HepG2 (cell line): ENCODE data around the gene TALDO1.

Source experiments
- POLR2AphosphoS5 ChIP-seq: IDR thresholded peaks from 2 replicates; pipeline ENCODE4 v1.6.1; 2012; ENCODE audit warnings: low read depth, low read length
- SMAD3 ChIP-seq: sonication (generic); formaldehyde crosslinking; IDR thresholded peaks from 2 replicates; pipeline ENCODE4 v1.4.0; 2020; ENCODE audit warnings: missing genetic modification reagents

DNA sequence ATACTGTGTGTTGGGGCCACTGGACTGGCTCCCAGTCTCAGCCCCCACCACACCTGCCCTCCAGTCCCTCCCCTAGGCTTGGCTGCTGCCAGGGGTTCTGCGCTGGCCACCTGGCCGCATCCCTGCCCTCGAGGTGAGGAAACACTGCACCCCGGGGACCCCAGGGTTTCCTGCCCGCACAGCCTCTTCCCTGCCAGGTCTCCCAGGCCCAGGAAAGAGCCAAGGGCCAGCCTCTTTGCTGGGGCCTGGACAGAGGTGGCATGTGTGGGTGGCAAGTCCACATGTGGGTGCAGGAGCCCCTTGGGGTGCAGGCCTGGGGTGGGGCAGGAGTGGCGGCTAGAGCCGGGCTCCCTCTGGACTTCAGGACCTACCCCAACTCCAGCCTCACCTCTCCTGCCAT is 38.8 kb upstream of the TALDO1 start:
- TF ChIP-seq SMAD3 (CRISPR knock-in tag) (no peak), POLR2AphosphoS5 (no peak)
